Body of pancreas (tissue), 4 donors: Measurements from ENCODE around the gene ANOS1. TPM values are rescaled to one million over a fixed set of nuclear protein-coding genes. Genes with fewer than 3 reads are reported as not detected.

Experiments
- ATAC-seq: fragments of 150-250 bp; one replicate; pipeline ENCODE4 v1.9.1; 2016
- DNase-seq, 4 donors: peaks; one replicate each; pipeline ENCODE4 v3.0.0-alpha.2; 2019
- H3K27ac ChIP-seq, 4 donors: fragments of 200-600 bp; sonication (generic); 1 replicate in 3 of 4; 2 replicates in 1 of 4; pipeline versions ENCODE4 v1.5.1 to v1.6.1; 2016 to 2019; ENCODE audit warnings: mild to moderate bottlenecking in 1 of 4, mixed read lengths in 1 of 4, moderate library complexity in 1 of 4
- H3K27me3 ChIP-seq, 2 donors: fragments of 200-600 bp; sonication (generic); one replicate each; pipeline ENCODE4 v1.6.0; 2016; ENCODE audit warnings: mild to moderate bottlenecking in 1 of 2
- H3K36me3 ChIP-seq, 2 donors: fragments of 200-600 bp; sonication (generic); replicated peaks in 1 of 2; 2 replicates each; pipeline ENCODE4 v1.5.1; 2016; ENCODE audit warnings: low read depth in 2 of 2; ENCODE audit not compliant: insufficient read depth in 1 of 2
- H3K4me1 ChIP-seq: fragments of 200-600 bp; sonication (generic); one replicate; pipeline ENCODE4 v1.6.0; 2016
- H3K4me3 ChIP-seq, 2 donors: fragments of 200-600 bp; sonication (generic); 1 replicate in 1 of 2; 2 replicates in 1 of 2; pipeline ENCODE4 v1.5.1; 2016 to 2019
- H3K9me3 ChIP-seq, 3 donors: fragments of 200-600 bp; sonication (generic); 1 replicate in 2 of 3; 2 replicates in 1 of 3; pipeline ENCODE4 v1.5.1; 2016
- CTCF ChIP-seq, 7 experiments: fragments of 450-650 bp in 4 of 7; fragments of 200-600 bp in 3 of 7; sonication (generic) in 3 of 7; IDR thresholded peaks; one replicate each; pipeline ENCODE4 v1.5.1; 2016 to 2019; ENCODE audit warnings: antibody characterized with exemption in 7 of 7
- POLR2A ChIP-seq, 3 donors: fragments of 450-650 bp; IDR thresholded peaks; one replicate each; pipeline ENCODE4 v1.6.1; 2016; ENCODE audit warnings: antibody characterized with exemption in 3 of 3, mild to moderate bottlenecking in 2 of 3
- WGBS, 2 donors: methylation state at CpG; one replicate each; pipeline ENCODE4 v1.1.5; 2017; 5-methylcytosine and 5-hydroxymethylcytosine counted together
- intact Hi-C: fragments of 100-400 bp; cut with DNase I; formaldehyde crosslinking; loops from one replicate; pipeline ENCODE4 v1.15.1; 2023
- total RNA-seq, 2 donors: library from RNA; depleted of rRNA; stranded (reverse); fragments of >200 nt; gene quantifications; one replicate each; pipeline ENCODE4 v1.1.0, GENCODE V29; 2016

Gene ANOS1
- total RNA-seq, 2 donors from 2014 or later: 0.52 TPM; not detected in 1

GRCh38 chrX:8675006-8675630, 56.8 kb downstream of the ANOS1 start:
- ATAC-seq: no peak

GRCh38 chrX:8673201-8673600, 58.7 kb downstream of the ANOS1 start:
- DNase-seq (no peak), ATAC-seq (no peak)
- TF ChIP-seq CTCF (IDR thresholded peaks at IDR 0.05): no peak
- TF ChIP-seq POLR2A (IDR thresholded peaks at IDR 0.05): no peak
- Histone ChIP-seq H3K27ac (no peak overlapping the region), H3K36me3 (no peaks in the 10 kb centered on the region), H3K4me3 (no peak overlapping the region), H3K9me3 (no peaks in the 10 kb centered on the region), H3K27me3 (no peaks in the 10 kb centered on the region), H3K4me1 (no peaks in the 10 kb centered on the region)
- WGBS, 2 donors: 67 to 74% methylated on average over 4 to 5 of the region's 5 CpGs
- intact Hi-C loops: no loop called here

More at GRCh38 chrX:8675006-8675630, 56.8 kb downstream of the ANOS1 start:
- Histone ChIP-seq H3K36me3 (no peaks in the 10 kb centered on the region), H3K4me1 (no peaks in the 10 kb centered on the region), H3K27ac (no peak overlapping the region), H3K27me3 (no peaks in the 10 kb centered on the region), H3K4me3 (no peak overlapping the region), H3K9me3 (no peaks in the 10 kb centered on the region)
- 65 to 67% methylated on average over 6 of the region's 6 CpGs for whole genome bisulfite sequencing, 2 donors
- no peak for TF ChIP-seq POLR2A (IDR thresholded peaks at IDR 0.05)
- TF ChIP-seq CTCF (IDR thresholded peaks at IDR 0.05): no peak
- DNase-seq: no peak
- intact Hi-C loops: no loop called here

GRCh38 chrX:8672176-8672575, 59.8 kb downstream of the ANOS1 start:
- no peak for DNase-seq
- Histone ChIP-seq H3K27ac (no peak overlapping the region), H3K27me3 (no peaks in the 10 kb centered on the region), H3K4me3 (no peak overlapping the region), H3K9me3 (no peaks in the 10 kb centered on the region), H3K4me1 (no peaks in the 10 kb centered on the region), H3K36me3 (no peaks in the 10 kb centered on the region)
- TF ChIP-seq POLR2A (IDR thresholded peaks at IDR 0.05) (no peak), CTCF (IDR thresholded peaks at IDR 0.05) (no peak)
- WGBS, 2 donors: 58% methylated on average over 2 of the region's 2 CpGs; no CpG with 5 or more reads in 1 of the 2 donors
- no peak for ATAC-seq
- intact Hi-C loops: no loop called here

- 21 to 39% methylated on average over 6 to 8 of the region's 8 CpGs for WGBS, 2 donors
- Histone ChIP-seq H3K4me3 (no peak overlapping the region), H3K27me3 (no peaks in the 10 kb centered on the region), H3K4me1 (no peaks in the 10 kb centered on the region), H3K9me3 (no peaks in the 10 kb centered on the region), H3K36me3 (no peaks in the 10 kb centered on the region), H3K27ac (no peak overlapping the region)
- DNase-seq (no peak), ATAC-seq (no peak)
- intact Hi-C loops: no loop called here
- no peak for TF ChIP-seq CTCF (IDR thresholded peaks at IDR 0.05)
- no peak for TF ChIP-seq POLR2A (IDR thresholded peaks at IDR 0.05)
These were observed 63.1 kb downstream of the ANOS1 start for GRCh38 chrX:8668813-8669212.

GRCh38 chrX:8663325-8663724, 68.6 kb downstream of the ANOS1 start:
- 0 to 6% methylated on average over 1 of the region's 1 CpG for whole genome bisulfite sequencing, 2 donors
- H3K36me3 ChIP-seq: no peaks in the 10 kb centered on the region
- ATAC-seq: no peak

More at GRCh38 chrX:8663325-8663724, 68.6 kb downstream of the ANOS1 start:
- TF ChIP-seq CTCF (IDR thresholded peaks at IDR 0.05) (no peak), POLR2A (IDR thresholded peaks at IDR 0.05) (no peak)
- intact Hi-C loops: no loop called here
- Histone ChIP-seq H3K4me1 (no peaks in the 10 kb centered on the region), H3K4me3 (no peak overlapping the region), H3K9me3 (no peaks in the 10 kb centered on the region), H3K27ac (no peak overlapping the region), H3K27me3 (no peaks in the 10 kb centered on the region)
- no peak for DNase-seq
